PC-9 (cell line): Measurements from ENCODE around the gene MTHFD1L.

ENCODE experiments used
- EZH2 ChIP-seq: fragments of 200-600 bp; sonication (generic); IDR thresholded peaks from 2 replicates; pipeline ENCODE4 v1.8.0; 2017; ENCODE audit warnings: antibody characterized with exemption, low read depth
- TF ChIP-seq, protein P1 (sequence below): fragments of 200-600 bp; sonication (generic); conservative IDR thresholded peaks from 2 replicates; pipeline ENCODE4 v1.6.1; 2017; ENCODE audit warnings: mixed run types, antibody characterized with exemption, mild to moderate bottlenecking, moderate library complexity

DNA sequence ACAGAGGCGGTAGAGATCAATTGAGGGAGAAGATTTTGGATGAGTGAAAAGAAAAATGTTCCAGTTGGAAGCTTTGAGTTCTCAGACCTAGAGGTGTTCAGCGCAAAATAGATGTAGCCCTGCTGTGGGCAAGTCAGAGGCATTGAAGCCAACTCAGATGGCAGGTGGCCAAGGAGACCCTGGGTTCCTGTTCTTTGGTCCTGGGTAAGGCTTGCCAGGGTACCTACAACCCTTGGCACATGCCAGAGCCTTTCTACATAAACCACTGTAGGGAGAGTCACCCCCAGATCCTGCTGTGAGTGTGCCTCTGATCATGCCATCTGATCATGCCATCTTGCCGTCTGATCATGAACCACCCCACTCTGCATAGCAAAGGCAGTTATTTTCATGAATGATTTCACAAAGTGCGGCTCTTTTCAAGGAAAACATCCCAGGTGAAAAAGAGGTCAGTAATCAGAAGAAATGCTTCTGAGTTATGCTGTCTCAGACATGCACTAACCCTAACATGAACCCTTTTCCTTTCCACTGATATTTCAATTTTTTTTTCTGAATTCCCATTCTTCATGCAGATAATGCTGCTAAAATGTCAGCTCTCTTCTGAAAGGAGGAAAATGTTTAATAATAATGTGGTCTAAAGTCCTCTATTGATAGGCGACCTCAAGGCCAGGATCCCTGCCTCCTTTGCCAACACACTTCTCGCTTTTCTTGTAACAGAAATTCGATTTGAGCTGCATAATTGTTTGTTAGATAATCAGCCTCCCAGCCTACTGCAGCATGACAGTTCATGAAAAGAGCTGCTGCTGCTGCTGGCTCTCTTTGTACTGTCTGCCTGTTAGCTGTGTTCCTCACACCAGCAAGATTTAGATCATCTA, 153.6 kb downstream of the MTHFD1L start:
- TF ChIP-seq, protein P1, sequence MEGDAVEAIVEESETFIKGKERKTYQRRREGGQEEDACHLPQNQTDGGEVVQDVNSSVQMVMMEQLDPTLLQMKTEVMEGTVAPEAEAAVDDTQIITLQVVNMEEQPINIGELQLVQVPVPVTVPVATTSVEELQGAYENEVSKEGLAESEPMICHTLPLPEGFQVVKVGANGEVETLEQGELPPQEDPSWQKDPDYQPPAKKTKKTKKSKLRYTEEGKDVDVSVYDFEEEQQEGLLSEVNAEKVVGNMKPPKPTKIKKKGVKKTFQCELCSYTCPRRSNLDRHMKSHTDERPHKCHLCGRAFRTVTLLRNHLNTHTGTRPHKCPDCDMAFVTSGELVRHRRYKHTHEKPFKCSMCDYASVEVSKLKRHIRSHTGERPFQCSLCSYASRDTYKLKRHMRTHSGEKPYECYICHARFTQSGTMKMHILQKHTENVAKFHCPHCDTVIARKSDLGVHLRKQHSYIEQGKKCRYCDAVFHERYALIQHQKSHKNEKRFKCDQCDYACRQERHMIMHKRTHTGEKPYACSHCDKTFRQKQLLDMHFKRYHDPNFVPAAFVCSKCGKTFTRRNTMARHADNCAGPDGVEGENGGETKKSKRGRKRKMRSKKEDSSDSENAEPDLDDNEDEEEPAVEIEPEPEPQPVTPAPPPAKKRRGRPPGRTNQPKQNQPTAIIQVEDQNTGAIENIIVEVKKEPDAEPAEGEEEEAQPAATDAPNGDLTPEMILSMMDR = no peak
- no peak for TF ChIP-seq EZH2
